ENCODE data around the gene PMPCA. TPM values are rescaled to one million over a fixed set of nuclear protein-coding genes. Genes with fewer than 3 reads are reported as not detected.

PMPCA gene
- total RNA-seq, 4 donors from 2014 or later: 36.4 to 59.3 (median 39.8) TPM

DNA sequence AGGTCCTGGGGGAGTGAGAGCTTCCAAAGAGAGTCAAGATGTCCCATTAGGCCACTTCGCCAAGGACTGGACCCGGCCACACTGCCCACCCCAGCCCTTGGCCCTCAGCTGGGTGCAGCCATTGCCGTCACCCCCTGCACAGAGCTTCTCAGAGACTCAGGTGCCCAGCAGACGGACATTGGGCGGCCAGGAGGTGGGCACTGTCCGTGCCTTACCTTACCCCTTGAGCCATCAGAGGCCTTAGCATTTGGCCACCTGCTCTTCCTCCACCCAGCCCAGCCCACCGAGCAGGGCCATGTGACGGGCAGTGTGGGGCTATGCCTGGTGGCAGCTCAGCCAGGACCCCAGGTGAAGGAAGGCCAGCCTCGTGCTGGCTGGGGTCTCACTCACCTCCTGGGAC, 43.6 kb upstream of the PMPCA start:
- Histone ChIP-seq H3K4me3 (no peak overlapping the region), H3K36me3 (peaks cover 0 to 2% of the 10 kb centered on the region in 2 donors), H3K9me3 (no peaks in the 10 kb centered on the region), H3K27ac (no peak overlapping the region), H3K27me3 (peaks cover 30% of the 10 kb centered on the region), H3K4me1 (peaks cover 0 to 21% (median 9%) of the 10 kb centered on the region in 3 donors)
- TF ChIP-seq POLR2A (IDR thresholded peaks at IDR 0.05): no peak
- no peak for TF ChIP-seq CTCF (IDR thresholded peaks at IDR 0.05)
- TF ChIP-seq POLR2AphosphoS5 (IDR thresholded peaks at IDR 0.05): no peak
- TF ChIP-seq EP300 (IDR thresholded peaks at IDR 0.05): no peak
- WGBS, 2 donors (ENCODE audit: low coverage in 1 of 2): no CpG with 5 or more reads among the region's 9 CpGs
- ATAC-seq: no peak

GRCh38 chr9:136367296-136368145, 42.9 kb upstream of the PMPCA start:
- TF ChIP-seq CTCF (IDR thresholded peaks at IDR 0.05) (no peak), POLR2A (IDR thresholded peaks at IDR 0.05) (no peak), POLR2AphosphoS5 (IDR thresholded peaks at IDR 0.05) (no peak), EP300 (IDR thresholded peaks at IDR 0.05) (no peak)

DNA sequence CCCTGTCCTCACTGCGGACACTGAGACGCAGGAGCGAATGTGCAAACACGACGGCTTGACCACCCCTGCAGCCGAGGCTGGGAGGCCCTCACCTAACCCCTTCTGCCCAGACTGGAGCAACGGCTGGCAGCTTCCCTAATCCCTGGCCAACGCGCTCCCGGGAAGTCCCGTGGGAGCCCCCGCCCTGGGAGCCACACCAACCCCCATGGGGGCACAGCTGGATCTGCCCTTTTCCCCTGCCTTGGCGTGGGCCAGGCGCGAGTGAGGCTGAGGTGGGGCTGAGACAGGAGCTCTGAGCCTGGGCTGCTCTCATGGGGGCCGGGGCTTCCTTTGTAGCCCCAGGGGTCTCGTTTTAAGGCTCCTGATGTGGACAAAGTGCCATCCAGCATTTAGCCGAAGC, 42.3 kb upstream of the PMPCA start:
- Histone ChIP-seq H3K9me3 (no peaks in the 10 kb centered on the region), H3K27me3 (peaks cover 30% of the 10 kb centered on the region), H3K4me3 (no peak overlapping the region), H3K36me3 (no peaks in the 10 kb centered on the region), H3K27ac (no peak overlapping the region), H3K4me1 (peaks cover 0 to 20% (median 6%) of the 10 kb centered on the region in 3 donors)
- ATAC-seq: no peak
- TF ChIP-seq EP300 (IDR thresholded peaks at IDR 0.05): no peak
- TF ChIP-seq POLR2A (IDR thresholded peaks at IDR 0.05): no peak
- TF ChIP-seq CTCF (IDR thresholded peaks at IDR 0.05): no peak
- no peak for TF ChIP-seq POLR2AphosphoS5 (IDR thresholded peaks at IDR 0.05)
- WGBS, 2 donors (ENCODE audit: low coverage in 1 of 2): 80% methylated on average over 2 to 5 of the region's 18 CpGs

More at GRCh38 chr9:136367296-136368145, 42.9 kb upstream of the PMPCA start:
- Histone ChIP-seq H3K9me3 (no peaks in the 10 kb centered on the region), H3K36me3 (no peaks in the 10 kb centered on the region), H3K27ac (no peak overlapping the region), H3K4me1 (peaks cover 0 to 19% (median 6%) of the 10 kb centered on the region in 3 donors), H3K27me3 (peaks cover 30% of the 10 kb centered on the region), H3K4me3 (no peak overlapping the region)
- no peak for ATAC-seq
- WGBS, 2 donors (ENCODE audit: low coverage in 1 of 2): 47 to 78% methylated on average over 9 of the region's 45 CpGs

GRCh38 chr9:136370037-136370436, 40.4 kb upstream of the PMPCA start:
- Histone ChIP-seq H3K27me3 (peaks cover 20% of the 10 kb centered on the region), H3K4me1 (peaks cover 0 to 12% (median 0%) of the 10 kb centered on the region in 3 donors), H3K36me3 (no peaks in the 10 kb centered on the region), H3K27ac (no peak overlapping the region), H3K9me3 (no peaks in the 10 kb centered on the region), H3K4me3 (no peak overlapping the region)
- TF ChIP-seq POLR2AphosphoS5 (IDR thresholded peaks at IDR 0.05): no peak
- no peak for TF ChIP-seq POLR2A (IDR thresholded peaks at IDR 0.05)
- TF ChIP-seq CTCF (IDR thresholded peaks at IDR 0.05): no peak
- no peak for TF ChIP-seq EP300 (IDR thresholded peaks at IDR 0.05)
- no peak for ATAC-seq
- WGBS, 2 donors (ENCODE audit: low coverage in 1 of 2): no CpG with 5 or more reads among the region's 19 CpGs

All from gastroesophageal sphincter (tissue), 4 donors.